ENCODE measurements around the gene FOCAD. TPM values are rescaled to one million over a fixed set of nuclear protein-coding genes. Genes with fewer than 3 reads are reported as not detected.

The FOCAD gene
- total RNA-seq, 1 experiment from 2014 or later = 17.1 TPM

GRCh38 chr9:20689833-20690232, 5.8 kb downstream of the FOCAD start:
- CTCF ChIA-PET = no interaction called here
- no peak for DNase-seq

GRCh38 chr9:20692554-20692953, 8.5 kb downstream of the FOCAD start:
- H3K27me3 ChIP-seq (ENCODE audit: insufficient read depth, low read depth) = no peaks in the 10 kb centered on the region
- 0 out of 2 replicates have a peak, but pooled peaks cover 3% of the 10 kb centered on the region for H3K79me2 ChIP-seq (ENCODE audit: low read depth)
- H3F3A ChIP-seq (ENCODE audit: insufficient read depth, low read depth) = no peaks in the 10 kb centered on the region
- intact Hi-C loops (cut with micrococcal nuclease; ENCODE audit: unreplicated experiment) = no loop called here
- H2AFZ ChIP-seq = no peak overlapping the region
- BruUV-seq (replicated peaks) = no TSS peak
- no peaks in the 10 kb centered on the region for H3K36me3 ChIP-seq (ENCODE audit: low read depth)
- no peaks in the 10 kb centered on the region for H3K9me3 ChIP-seq (ENCODE audit: insufficient read depth, low read depth)
- H3K27ac ChIP-seq = no peak overlapping the region
- no peak for DNase-seq
- CTCF ChIA-PET = no interaction called here
- H3K4me1 ChIP-seq (replicated peaks; ENCODE audit: insufficient read depth) = no peaks in the 10 kb centered on the region
- no peak overlapping the region for H3K4me3 ChIP-seq
- no peaks in the 10 kb centered on the region for H3K9me2 ChIP-seq (ENCODE audit: insufficient read depth)
- no peaks in the 10 kb centered on the region for H4K20me1 ChIP-seq (ENCODE audit: insufficient read depth)
- no peak overlapping the region for H3K4me2 ChIP-seq
- TF ChIP-seq CTCF (conservative IDR thresholded peaks at IDR 0.05) = no peak
- no peak for TF ChIP-seq EZH2 (IDR thresholded peaks at IDR 0.05; ENCODE audit: low read depth)
- POLR2A ChIA-PET (ENCODE audit: unreplicated experiment) = no interaction called here

More at GRCh38 chr9:20689833-20690232, 5.8 kb downstream of the FOCAD start:
- peaks cover 14% of the 10 kb centered on the region for H3K4me1 ChIP-seq (replicated peaks; ENCODE audit: insufficient read depth)
- H4K20me1 ChIP-seq (ENCODE audit: insufficient read depth) = no peaks in the 10 kb centered on the region
- H3K4me3 ChIP-seq = no peak overlapping the region
- H3K27me3 ChIP-seq (ENCODE audit: insufficient read depth, low read depth) = no peaks in the 10 kb centered on the region
- H3K27ac ChIP-seq = no peak overlapping the region
- no peaks in the 10 kb centered on the region for H3K9me3 ChIP-seq (ENCODE audit: insufficient read depth, low read depth)
- POLR2A ChIA-PET (ENCODE audit: unreplicated experiment) = no interaction called here
- 0 out of 2 replicates have a peak, but pooled peaks cover 4% of the 10 kb centered on the region for H3F3A ChIP-seq (ENCODE audit: insufficient read depth, low read depth)
- H3K79me2 ChIP-seq (ENCODE audit: low read depth) = peaks cover 29% of the 10 kb centered on the region
- TF ChIP-seq CTCF (conservative IDR thresholded peaks at IDR 0.05) (no peak), EZH2 (IDR thresholded peaks at IDR 0.05; ENCODE audit: low read depth) (no peak)
- no peak overlapping the region for H2AFZ ChIP-seq
- BruUV-seq (replicated peaks) = no TSS peak
- no peaks in the 10 kb centered on the region for H3K36me3 ChIP-seq (ENCODE audit: low read depth)
- H3K9me2 ChIP-seq (ENCODE audit: insufficient read depth) = no peaks in the 10 kb centered on the region
- H3K4me2 ChIP-seq = no peak overlapping the region
- intact Hi-C loops (cut with micrococcal nuclease; ENCODE audit: unreplicated experiment) = loop anchor here (5.0 to 10.0 kb wide), 2 partner anchors 37 to 175 kb away; no protein-coding TSS in a partner anchor

GRCh38 chr9:20693068-20693467, 9.0 kb downstream of the FOCAD start:
- intact Hi-C loops (cut with micrococcal nuclease; ENCODE audit: unreplicated experiment) = no loop called here
- no peak for TF ChIP-seq EZH2 (IDR thresholded peaks at IDR 0.05; ENCODE audit: low read depth)
- TF ChIP-seq CTCF (conservative IDR thresholded peaks at IDR 0.05) = no peak
- POLR2A ChIA-PET (ENCODE audit: unreplicated experiment) = no interaction called here

More at GRCh38 chr9:20693068-20693467, 9.0 kb downstream of the FOCAD start:
- no peak overlapping the region for H2AFZ ChIP-seq
- H3K9me2 ChIP-seq (ENCODE audit: insufficient read depth) = no peaks in the 10 kb centered on the region
- BruUV-seq (replicated peaks) = no TSS peak
- no peaks in the 10 kb centered on the region for H4K20me1 ChIP-seq (ENCODE audit: insufficient read depth)
- H3K36me3 ChIP-seq (ENCODE audit: low read depth) = no peaks in the 10 kb centered on the region
- H3K27me3 ChIP-seq (ENCODE audit: insufficient read depth, low read depth) = no peaks in the 10 kb centered on the region
- H3K4me2 ChIP-seq = no peak overlapping the region
- no peaks in the 10 kb centered on the region for H3F3A ChIP-seq (ENCODE audit: insufficient read depth, low read depth)
- no peak for DNase-seq
- H3K27ac ChIP-seq = no peak overlapping the region
- CTCF ChIA-PET = no interaction called here
- no peaks in the 10 kb centered on the region for H3K4me1 ChIP-seq (replicated peaks; ENCODE audit: insufficient read depth)
- no peaks in the 10 kb centered on the region for H3K9me3 ChIP-seq (ENCODE audit: insufficient read depth, low read depth)
- 0 out of 2 replicates have a peak, but pooled peaks cover 1% of the 10 kb centered on the region for H3K79me2 ChIP-seq (ENCODE audit: low read depth)
- no peak overlapping the region for H3K4me3 ChIP-seq
